HCT116 (cell line): ENCODE results near the gene GRHL1. TPM values are rescaled to one million over a fixed set of nuclear protein-coding genes. Genes with fewer than 3 reads are reported as not detected.

Source experiments
- ATAC-seq: fragments of 200-7000 bp; cut with Tn5 transposase; 2 replicates; pipeline ENCODE4 v1.9.1; 2020; ENCODE audit warnings: mild to moderate bottlenecking, moderate library complexity
- BruUV-seq: library from RNA; stranded (reverse); fragments of 400-500 nt; replicated peaks from 2 replicates; lab custom pipeline; 2021; lab: Mats Ljungman, UMichigan
- CTCF ChIA-PET: fragments of 300-600 bp; sonication (Branson Sonifier 250); formaldehyde crosslinking; loops from one replicate; lab custom pipeline; 2021; ENCODE audit warnings: antibody characterized with exemption; lab: Charles Lee
- POLR2A ChIA-PET: fragments of 300-600, 350-600 bp; sonication (Branson Sonifier 250); formaldehyde crosslinking; loops from one replicate; lab custom pipeline; 2021; ENCODE audit warnings: antibody characterized with exemption; lab: Charles Lee
- RAD21 ChIA-PET, 2 experiments: fragments of 300-600 bp; sonication (Branson Sonifier 250); formaldehyde crosslinking; loops; one replicate each; lab custom pipeline; 2023; ENCODE audit warnings: low total read pairs in 2 of 2; ENCODE audit not compliant: uncharacterized antibody in 2 of 2, unreplicated experiment in 2 of 2, low non-redundant PET in 1 of 2; lab: Charles Lee
- DNase-seq: peaks from one replicate; pipeline ENCODE4 v3.0.0-alpha.2; 2010; ENCODE audit warnings: low read depth, low spot score
- H2AFZ ChIP-seq: fragments of 200-600 bp; shearing (Covaris generic), sonication (generic); 2 replicates; pipeline ENCODE4 v1.6.1; 2017; ENCODE audit warnings: low read depth, mixed run types, mixed read lengths, antibody characterized with exemption, low read length; ENCODE audit not compliant: poor library complexity, severe bottlenecking
- H3K27ac ChIP-seq: 2 replicates; pipeline ENCODE4 v1.5.1; 2012; ENCODE audit warnings: low read depth, low read length
- H3K27me3 ChIP-seq: fragments of 200-600 bp; sonication (generic); 2 replicates; pipeline ENCODE4 v1.6.1; 2016; ENCODE audit warnings: mixed run types, low read length, mixed read lengths; ENCODE audit not compliant: insufficient read depth
- H3K36me3 ChIP-seq, 2 experiments: fragments of 200-500 bp in 1 of 2; fragments of 200-600 bp in 1 of 2; sonication (Bioruptor generic) in 1 of 2; sonication (generic) in 1 of 2; 2 replicates each; pipeline versions ENCODE4 v1.5.1 to v1.6.1; 2014 to 2016; ENCODE audit warnings: low read length in 2 of 2, inconsistent platforms in 1 of 2, mixed read lengths in 1 of 2, mixed run types in 1 of 2; ENCODE audit not compliant: insufficient read depth in 2 of 2, control insufficient read depth in 1 of 2
- H3K4me1 ChIP-seq, 2 experiments: fragments of 200-600 bp in 1 of 2; sonication (generic) in 1 of 2; 2 replicates each; pipeline versions ENCODE4 v1.5.1 to v1.6.1; 2012 to 2017; ENCODE audit warnings: low read length in 2 of 2, inconsistent platforms in 1 of 2, mild to moderate bottlenecking in 1 of 2, mixed read lengths in 1 of 2, mixed run types in 1 of 2, moderate library complexity in 1 of 2; ENCODE audit not compliant: insufficient read depth in 2 of 2, control insufficient read depth in 1 of 2
- H3K4me2 ChIP-seq: fragments of 200-600 bp; sonication (generic); 2 replicates; pipeline ENCODE4 v1.6.1; 2017; ENCODE audit warnings: mixed run types, low read length, mixed read lengths
- H3K4me3 ChIP-seq, 2 experiments: fragments of 200-600 bp in 1 of 2; sonication (generic) in 1 of 2; replicated peaks in 1 of 2; 2 replicates each; pipeline ENCODE4 v1.5.1; 2011 to 2016; ENCODE audit warnings: low read length in 2 of 2, control low read depth in 1 of 2, low read depth in 1 of 2, mild to moderate bottlenecking in 1 of 2, mixed read lengths in 1 of 2, mixed run types in 1 of 2
- H3K79me2 ChIP-seq: fragments of 200-600 bp; sonication (generic); 2 replicates; pipeline ENCODE4 v1.6.1; 2017; ENCODE audit warnings: mild to moderate bottlenecking, mixed run types, low read length, moderate library complexity, mixed read lengths; ENCODE audit not compliant: insufficient read depth
- H3K9ac ChIP-seq: fragments of 200-600 bp; sonication (generic); 2 replicates; pipeline ENCODE4 v1.6.1; 2016; ENCODE audit warnings: low read length, mixed read lengths
- H3K9me2 ChIP-seq: fragments of 200-600 bp; sonication (generic), shearing (Covaris generic); 2 replicates; pipeline ENCODE4 v1.6.1; 2017; ENCODE audit warnings: mixed run types, mild to moderate bottlenecking, moderate library complexity; ENCODE audit not compliant: insufficient read depth
- H3K9me3 ChIP-seq, 2 experiments: fragments of 200-500 bp in 1 of 2; fragments of 200-600 bp in 1 of 2; sonication (Bioruptor generic) in 1 of 2; sonication (generic) in 1 of 2; 2 replicates each; pipeline ENCODE4 v1.6.1; 2014 to 2017; ENCODE audit warnings: low read length in 2 of 2, mixed read lengths in 2 of 2, inconsistent platforms in 1 of 2, low read depth in 1 of 2, mild to moderate bottlenecking in 1 of 2, mixed run types in 1 of 2, moderate library complexity in 1 of 2; ENCODE audit not compliant: control insufficient read depth in 1 of 2, insufficient read depth in 1 of 2
- H4K20me1 ChIP-seq: fragments of 200-600 bp; sonication (generic), shearing (Covaris generic); 2 replicates; pipeline ENCODE4 v1.6.1; 2017; ENCODE audit warnings: mixed run types, mild to moderate bottlenecking, moderate library complexity; ENCODE audit not compliant: insufficient read depth
- CEBPB ChIP-seq: IDR thresholded peaks from 2 replicates; pipeline ENCODE4 v1.6.1; 2012; ENCODE audit warnings: low read depth
- CTCF ChIP-seq, 3 experiments: fragments of 200-600 bp in 1 of 3; sonication (generic) in 1 of 3; IDR thresholded peaks in 2 of 3; conservative IDR thresholded peaks in 1 of 3; 2 replicates each; pipeline ENCODE4 v1.5.1; 2012 to 2017; ENCODE audit warnings: low read depth in 2 of 3, low read length in 2 of 3, antibody characterized with exemption in 1 of 3, borderline replicate concordance in 1 of 3, control low read depth in 1 of 3, mild to moderate bottlenecking in 1 of 3, mixed read lengths in 1 of 3, mixed run types in 1 of 3, moderate library complexity in 1 of 3; ENCODE audit not compliant: insufficient read depth in 1 of 3
- EGR1 ChIP-seq: IDR thresholded peaks from 2 replicates; pipeline ENCODE4 v1.6.1; 2012; ENCODE audit warnings: low read depth
- ELF1 ChIP-seq: IDR thresholded peaks from 2 replicates; pipeline ENCODE4 v1.6.1; 2012; ENCODE audit warnings: low read depth, borderline replicate concordance
- EZH2 ChIP-seq: fragments of 200-600 bp; sonication (generic); IDR thresholded peaks from 2 replicates; pipeline ENCODE4 v1.6.1; 2017; ENCODE audit warnings: antibody characterized with exemption, mixed run types
- FOSL1 ChIP-seq: IDR thresholded peaks from 2 replicates; pipeline ENCODE4 v1.6.1; 2012; ENCODE audit warnings: low read depth
- JUND ChIP-seq: IDR thresholded peaks from 2 replicates; pipeline ENCODE4 v1.6.1; 2012
- MAX ChIP-seq: IDR thresholded peaks from 2 replicates; pipeline ENCODE4 v1.6.1; 2012
- POLR2A ChIP-seq: IDR thresholded peaks from 2 replicates; pipeline ENCODE4 v1.7.0; 2011; ENCODE audit warnings: borderline replicate concordance; ENCODE audit not compliant: insufficient read depth, insufficient read length; ENCODE audit errors: extremely low read depth
- POLR2AphosphoS5 ChIP-seq: IDR thresholded peaks from 2 replicates; pipeline ENCODE4 v1.6.1; 2011; ENCODE audit warnings: mild to moderate bottlenecking, low read depth, low read length, moderate library complexity
- RAD21 ChIP-seq: IDR thresholded peaks from 2 replicates; pipeline ENCODE4 v1.6.1; 2012; ENCODE audit warnings: low read depth, mild to moderate bottlenecking
- SP1 ChIP-seq: IDR thresholded peaks from 2 replicates; pipeline ENCODE4 v1.6.1; 2012; ENCODE audit warnings: low read depth
- SRF ChIP-seq: IDR thresholded peaks from 2 replicates; pipeline ENCODE4 v1.6.1; 2012; ENCODE audit warnings: low read depth
- TCF7L2 ChIP-seq: IDR thresholded peaks from 2 replicates; pipeline ENCODE4 v1.7.0; 2011; ENCODE audit warnings: borderline replicate concordance, inconsistent platforms; ENCODE audit not compliant: insufficient read depth, insufficient read length; ENCODE audit errors: extremely low read depth
- YY1 ChIP-seq: IDR thresholded peaks from 2 replicates; pipeline ENCODE4 v1.6.1; 2011; ENCODE audit warnings: low read length, low read depth, moderate library complexity, mild to moderate bottlenecking; ENCODE audit not compliant: insufficient replicate concordance; ENCODE audit errors: extremely low read depth
- ZBTB33 ChIP-seq: IDR thresholded peaks from 2 replicates; pipeline ENCODE4 v1.6.1; 2011; ENCODE audit warnings: mild to moderate bottlenecking, low read length, moderate library complexity; ENCODE audit not compliant: insufficient replicate concordance; ENCODE audit errors: extremely low read depth
- ZFX ChIP-seq: fragments of 450-650 bp; IDR thresholded peaks from 2 replicates; pipeline ENCODE4 v1.6.1; 2017
- ZNF274 ChIP-seq: fragments of 200-500 bp; sonication (Bioruptor generic); IDR thresholded peaks from 2 replicates; pipeline ENCODE4 v1.6.1; 2014; ENCODE audit warnings: mild to moderate bottlenecking, low read depth, low read length, inconsistent platforms
- intact Hi-C: fragments of 100-400 bp; cut with micrococcal nuclease; formaldehyde crosslinking; loops from 2 replicates; pipeline ENCODE4 v1.10.0; 2022
- total RNA-seq: library from RNA; stranded (reverse); gene quantifications from one replicate; pipeline ENCODE4 v1.2.1, GENCODE V29; 2021; ENCODE audit not compliant: unreplicated experiment

GRHL1 gene
- total RNA-seq, 1 experiment from 2014 or later, result 8.5 TPM

- no peak for TF ChIP-seq TCF7L2
- TF ChIP-seq ZNF274, result no peak
- no peak for TF ChIP-seq CEBPB
- no peak for TF ChIP-seq JUND
- no peak for TF ChIP-seq EGR1
- TF ChIP-seq POLR2AphosphoS5, result no peak
- TF ChIP-seq ZBTB33, result no peak
- TF ChIP-seq ELF1, result no peak
- no peak for TF ChIP-seq SRF
- TF ChIP-seq ZFX, result no peak
- TF ChIP-seq RAD21, result no peak
- TF ChIP-seq SP1, result no peak
These were observed 86.6 kb downstream of the GRHL1 start (continued) for GRCh38 chr2:10038123-10038522.

- Histone ChIP-seq H3K4me3 (no peak overlapping the region), H3K4me2 (no peak overlapping the region), H3K9me3 (peaks cover 4 to 8% of the 10 kb centered on the region in 2 experiments; a peak in 1 of 4 replicates), H3K9me2 (no peaks in the 10 kb centered on the region), H3K9ac (no peak overlapping the region), H3K79me2 (no peaks in the 10 kb centered on the region), H2AFZ (no peak overlapping the region), H3K4me1 (peaks cover 2 to 30% of the 10 kb centered on the region in 2 experiments; a peak in 2 of 4 replicates), H3K36me3 (no peaks in the 10 kb centered on the region), H4K20me1 (no peaks in the 10 kb centered on the region), H3K27ac (no peak overlapping the region), H3K27me3 (no peaks in the 10 kb centered on the region)
- BruUV-seq, result no TSS peak
- TF ChIP-seq MAX (no peak), EZH2 (no peak), POLR2A (no peak), RAD21 (no peak), JUND (no peak), CTCF (IDR thresholded peaks at IDR 0.05 in 2 of 3, conservative IDR thresholded peaks at IDR 0.05 in 1 of 3; ENCODE audit: borderline replicate concordance in 1 of 3, insufficient read depth in 1 of 3, low read depth in 2 of 3, low read length in 2 of 3) (no peak), ZBTB33 (no peak), YY1 (no peak), POLR2AphosphoS5 (no peak), FOSL1 (no peak), TCF7L2 (no peak), EGR1 (no peak)
- DNase-seq, result no peak
- ChIA-PET POLR2A (no interaction called here), RAD21 (no interaction called here), CTCF (no interaction called here)
- ATAC-seq, result no peak
- intact Hi-C loops, result no loop called here
These were observed 87.2 kb downstream of the GRHL1 start for GRCh38 chr2:10038716-10039115.
